Activated CD4-positive, CD25-positive, alpha-beta regulatory T cell (primary cell): ENCODE measurements around the gene PLAAT3.
"Not testable (repeated sequence)": the region's sequence is repeated elsewhere in the genome, so short reads cannot be mapped to it uniquely, and the experiment has no call there.

Experiments
- DNase-seq, 4 experiments: peaks; one replicate each; lab custom pipeline; 2025; lab: John Stamatoyannopoulos, UW

Gene PLAAT3

DNA sequence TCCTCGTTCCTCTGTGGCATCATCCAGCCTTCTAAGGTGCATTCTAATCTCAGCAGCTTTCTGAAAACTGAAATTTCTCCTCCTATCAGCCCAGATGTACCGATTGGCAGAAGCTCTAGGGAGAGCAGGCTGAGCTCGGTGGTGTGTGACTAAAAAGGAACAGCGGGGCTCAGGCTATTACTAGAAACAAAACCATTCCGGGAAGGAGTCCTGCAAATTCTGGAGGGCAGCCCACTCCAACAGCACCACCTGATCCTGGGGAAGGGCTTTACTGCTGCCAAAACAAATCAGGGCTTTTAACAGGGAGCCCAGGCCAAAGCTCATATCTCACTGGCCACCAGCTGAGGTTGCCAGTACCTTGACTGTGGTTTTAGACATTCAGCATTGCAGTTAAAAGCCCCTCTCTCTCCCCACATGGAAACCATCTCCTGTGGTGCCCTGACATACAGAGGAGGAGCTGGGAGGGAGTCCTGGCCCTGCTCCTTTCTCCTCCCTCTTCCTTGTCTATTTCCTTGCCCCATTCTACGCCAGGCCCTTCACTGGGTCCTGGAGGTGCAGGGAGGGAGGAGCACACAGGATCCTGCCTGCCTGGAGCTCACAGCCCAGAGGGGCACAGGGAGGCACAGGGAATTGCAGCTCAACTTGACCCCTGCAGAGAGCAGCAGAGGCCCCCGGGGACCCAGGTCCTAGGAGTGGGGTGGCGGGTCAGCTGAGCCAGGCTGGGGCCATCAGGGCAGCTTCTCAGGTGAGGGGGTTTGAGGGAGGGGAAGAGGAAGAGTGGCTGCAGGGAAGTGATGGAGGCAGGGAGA lies 76.7 kb downstream of the PLAAT3 start:
- no peak for DNase-seq

DNA sequence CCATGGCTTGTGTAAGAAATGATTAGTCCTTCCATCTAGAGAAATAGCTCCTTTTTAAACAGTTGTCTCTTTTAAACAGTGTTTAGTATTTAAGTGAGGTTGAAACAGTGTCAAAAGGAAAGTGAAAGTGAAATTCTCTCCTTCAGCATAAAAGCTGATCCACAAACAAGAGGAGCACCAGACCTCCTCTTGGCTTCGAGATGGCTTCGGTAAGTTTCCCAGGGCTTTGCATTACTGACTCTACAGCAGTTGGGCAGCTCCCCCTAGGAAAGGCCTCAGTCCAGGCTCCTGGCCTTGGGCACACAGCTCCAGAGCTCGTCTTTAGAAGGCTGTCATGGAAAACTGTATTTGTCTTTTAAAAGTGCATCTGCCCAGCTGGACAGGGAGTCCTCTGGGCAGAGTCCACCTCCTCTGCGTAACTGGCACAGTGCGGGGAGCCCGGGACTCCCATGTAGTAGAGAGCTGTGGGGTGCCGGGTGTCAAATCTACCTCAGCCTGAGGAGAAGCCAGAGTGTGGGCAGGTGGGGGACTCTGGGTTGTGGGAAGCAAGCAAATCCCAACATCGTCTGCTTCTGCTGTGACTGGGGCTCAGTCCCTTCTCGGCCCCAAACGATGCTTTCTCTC lies 77.5 kb downstream of the PLAAT3 start, which contains the start of gene PLAAT4:
TSS of gene PLAAT4 (plus strand) at position 140 of the 624 bp plus-strand sequence. CDS start at position 201, 61 bp downstream.
- DNase-seq: peak in 1 of 4 experiments; percentile 9

DNA sequence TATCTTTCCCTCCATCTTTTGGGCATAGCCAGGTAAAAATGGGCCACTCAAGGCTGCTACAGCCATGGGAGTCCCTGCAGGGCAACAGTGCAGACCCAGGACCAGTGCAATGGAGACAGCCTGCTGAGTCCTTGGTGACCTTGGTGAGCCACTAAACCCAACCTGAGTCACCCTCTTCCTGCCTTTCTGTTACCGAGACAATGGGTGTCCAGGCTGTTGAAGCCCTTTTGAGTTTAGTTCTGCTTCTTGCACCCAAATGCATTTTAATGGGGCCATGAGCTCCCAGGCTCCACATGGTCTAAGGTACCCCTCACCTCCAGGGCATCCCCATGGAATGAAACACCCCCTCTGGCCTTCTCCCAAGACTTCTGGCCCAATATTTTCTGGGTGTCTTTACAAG lies 78.5 kb downstream of the PLAAT3 start:
- DNase-seq: no peak

DNA sequence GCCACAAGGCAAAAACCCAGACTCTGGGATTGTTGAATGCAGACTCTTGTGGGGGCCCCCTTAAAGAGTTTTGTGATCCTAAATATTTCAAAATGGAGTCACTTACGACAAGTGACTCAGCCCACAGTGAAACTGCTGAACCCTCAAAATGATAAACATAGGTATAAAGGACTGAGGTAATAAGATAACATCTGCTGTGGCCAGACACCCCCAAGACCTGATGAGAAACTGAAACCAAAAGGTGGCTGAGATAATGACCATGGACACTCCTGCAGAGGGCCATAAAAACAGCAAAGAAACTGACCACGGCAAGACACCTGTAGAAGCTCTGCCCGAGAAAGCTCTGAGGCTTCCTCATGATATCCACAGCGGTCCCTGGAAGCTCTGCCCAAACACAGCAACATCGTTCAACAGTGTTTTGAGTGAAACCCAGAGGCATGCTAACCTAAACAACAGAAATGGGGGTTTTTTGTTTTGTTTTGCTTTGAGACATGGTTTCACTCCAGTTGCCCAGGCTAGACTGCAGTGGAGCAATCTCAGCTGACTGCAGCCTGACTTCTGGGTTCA lies 79.3 kb downstream of the PLAAT3 start:
- no peak for DNase-seq

DNA sequence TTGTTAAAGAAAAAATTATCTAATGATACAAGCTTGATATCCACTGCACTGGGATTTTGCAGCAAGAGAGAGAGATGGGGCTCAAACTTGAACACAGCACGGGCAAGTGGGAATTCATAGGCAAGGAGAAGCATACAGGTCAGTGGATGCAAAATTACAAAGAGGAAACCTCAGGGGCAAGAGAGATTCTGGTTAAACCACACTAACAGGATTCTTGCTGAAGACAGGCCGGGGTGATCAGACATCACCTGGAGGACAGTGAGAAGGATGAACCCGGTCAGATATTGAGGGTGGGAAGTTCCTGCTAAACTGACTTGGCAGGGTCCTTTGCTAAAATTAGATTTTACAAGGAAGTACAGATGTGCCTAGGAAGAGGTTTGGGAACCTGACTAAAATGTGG lies 80.2 kb downstream of the PLAAT3 start:
- no peak for DNase-seq

DNA sequence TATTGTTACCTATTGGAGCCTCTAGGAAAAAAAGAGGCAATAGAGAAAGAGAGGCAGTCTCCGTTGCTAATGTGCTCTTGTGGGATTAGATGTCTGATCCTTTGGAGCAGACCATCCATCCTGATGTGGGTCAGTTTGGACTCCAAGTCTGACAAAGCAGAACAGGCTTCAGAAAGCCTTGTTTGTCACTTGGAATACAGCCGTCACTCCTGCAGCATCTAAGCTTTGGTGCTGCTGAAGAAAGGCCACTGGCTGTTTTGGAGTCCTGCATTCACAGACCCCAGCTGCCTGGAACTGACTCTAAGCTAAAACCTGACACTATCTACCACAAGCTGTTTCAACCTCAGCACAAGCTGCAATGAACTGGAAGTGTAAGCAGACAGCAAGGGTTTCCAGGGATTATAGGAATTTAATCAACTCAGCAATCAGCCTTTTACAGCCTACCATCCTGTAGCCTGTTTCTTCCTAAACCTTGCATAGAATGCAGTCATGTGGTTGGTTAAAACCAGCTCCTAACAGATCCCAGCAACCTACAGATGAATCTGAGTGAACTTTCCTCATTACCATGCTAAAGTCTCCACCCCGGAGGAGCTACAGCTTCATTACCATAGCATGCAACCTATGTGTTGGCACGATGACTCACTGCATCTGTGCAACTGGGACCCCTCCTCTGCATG lies 81.3 kb downstream of the PLAAT3 start:
- DNase-seq: no peak

DNA sequence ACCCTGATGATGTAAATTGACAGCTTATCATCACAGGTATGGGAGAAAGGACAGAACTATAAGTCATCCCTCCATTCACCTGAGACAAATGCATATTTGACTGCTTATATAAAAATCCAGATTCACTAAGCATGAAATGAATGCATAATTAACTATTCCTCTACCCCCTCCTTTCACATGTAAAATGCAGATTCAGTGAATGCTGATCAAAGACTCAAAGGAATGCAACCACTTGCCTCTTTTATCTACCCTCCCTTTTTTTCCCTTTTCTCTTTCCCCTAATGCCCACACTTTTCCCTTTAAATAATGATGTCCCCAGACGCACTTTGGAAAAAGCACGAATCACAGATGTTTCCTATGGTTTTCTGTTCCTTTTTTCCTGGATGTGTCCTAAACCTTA lies 82.1 kb downstream of the PLAAT3 start:
- no peak for DNase-seq

DNA sequence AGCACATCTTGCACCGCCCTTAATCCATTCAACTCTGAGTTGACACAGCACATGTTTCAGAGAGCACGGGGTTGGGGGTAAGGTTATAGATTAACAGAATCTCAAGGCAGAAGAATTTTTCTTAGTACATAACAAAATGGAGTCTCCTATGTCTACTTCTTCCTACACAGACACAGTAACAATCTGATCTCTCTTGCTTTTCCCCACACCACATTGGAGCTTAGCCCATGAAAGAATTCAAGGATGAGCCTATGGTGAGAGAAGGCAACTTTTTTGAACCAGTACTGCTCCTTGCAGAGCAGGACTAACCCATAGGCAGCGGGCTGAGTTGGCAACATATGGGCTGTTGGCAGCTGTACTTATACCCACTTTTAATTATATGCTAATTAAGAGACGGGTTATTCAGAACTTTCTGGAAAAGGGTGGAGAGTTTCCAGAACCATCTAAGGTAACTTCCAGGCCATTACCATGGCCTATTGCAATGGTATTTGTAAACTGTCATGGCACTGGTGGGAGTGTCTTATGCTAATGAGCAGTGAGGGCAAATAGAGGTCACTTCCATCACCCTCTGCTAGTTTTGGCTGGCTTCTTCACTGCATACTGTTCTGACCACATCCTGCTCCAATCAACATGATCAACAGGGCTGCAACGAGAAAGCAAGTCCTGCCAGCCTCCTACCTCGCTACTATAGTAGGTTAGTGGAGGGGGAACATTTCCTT lies 83.0 kb downstream of the PLAAT3 start:
- DNase-seq: peak in 2 of 4 experiments; percentile 46 to 47

DNA sequence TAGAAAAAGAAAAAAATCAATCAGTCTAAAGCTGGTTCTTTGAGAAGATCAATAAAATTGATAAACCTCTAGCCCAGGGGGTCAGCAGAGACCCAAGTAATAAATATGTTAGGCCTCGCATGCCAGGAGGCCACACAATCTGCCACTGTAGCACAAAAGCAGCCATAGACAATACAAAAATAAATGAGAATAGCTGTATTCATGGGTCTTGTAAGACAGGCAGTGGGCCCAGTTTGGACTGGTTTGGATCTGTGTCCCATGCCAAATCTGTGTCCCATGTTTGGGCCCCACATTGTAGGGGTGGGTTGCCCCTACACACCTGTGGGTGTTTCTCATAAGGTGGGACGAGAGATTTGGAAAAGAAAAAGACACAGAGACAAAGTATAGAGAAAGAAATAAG lies 84.2 kb downstream of the PLAAT3 start:
- DNase-seq: no peak

DNA sequence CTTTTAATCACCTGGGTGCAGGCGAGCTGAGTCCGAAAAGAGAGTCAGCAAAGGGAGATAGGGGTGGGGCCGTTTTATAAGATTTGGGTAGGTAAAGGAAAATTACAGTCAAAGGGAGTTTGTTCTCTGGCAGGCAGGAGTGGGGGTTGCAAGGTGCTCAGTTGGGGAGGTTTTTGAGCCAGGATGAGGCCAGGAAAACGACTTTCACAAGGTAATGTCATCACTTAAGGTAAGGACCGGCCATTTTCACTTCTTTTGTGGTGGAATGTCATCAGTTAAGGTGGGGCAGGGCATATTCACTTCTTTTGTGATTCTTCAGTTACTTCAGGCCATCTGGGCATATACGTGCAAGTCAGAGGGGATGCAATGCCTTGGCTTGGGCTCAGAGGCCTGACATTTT lies 84.9 kb downstream of the PLAAT3 start:
- DNase-seq: not testable (repeated sequence)

DNA sequence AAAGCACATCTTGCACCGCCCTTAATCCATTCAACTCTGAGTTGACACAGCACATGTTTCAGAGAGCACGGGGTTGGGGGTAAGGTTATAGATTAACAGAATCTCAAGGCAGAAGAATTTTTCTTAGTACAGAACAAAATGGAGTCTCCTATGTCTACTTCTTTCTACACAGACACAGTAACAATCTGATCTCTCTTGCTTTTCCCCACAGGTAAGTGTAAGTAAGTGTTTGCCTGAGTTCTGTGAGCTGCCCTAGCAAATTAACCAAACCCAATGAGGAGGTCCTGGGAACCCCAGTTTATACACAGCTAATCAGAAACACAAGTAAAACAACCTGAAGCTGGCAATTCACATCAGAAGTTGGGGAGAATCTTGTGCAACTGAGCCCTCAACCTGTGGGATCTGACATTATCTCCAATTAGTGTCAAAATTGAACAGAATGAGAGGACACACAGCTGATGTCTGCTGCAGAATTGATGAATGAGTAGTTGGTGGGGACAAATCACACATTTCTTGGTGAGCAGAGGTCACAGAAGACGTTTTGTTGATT lies 85.4 kb downstream of the PLAAT3 start:
- DNase-seq: not testable (repeated sequence)

DNA sequence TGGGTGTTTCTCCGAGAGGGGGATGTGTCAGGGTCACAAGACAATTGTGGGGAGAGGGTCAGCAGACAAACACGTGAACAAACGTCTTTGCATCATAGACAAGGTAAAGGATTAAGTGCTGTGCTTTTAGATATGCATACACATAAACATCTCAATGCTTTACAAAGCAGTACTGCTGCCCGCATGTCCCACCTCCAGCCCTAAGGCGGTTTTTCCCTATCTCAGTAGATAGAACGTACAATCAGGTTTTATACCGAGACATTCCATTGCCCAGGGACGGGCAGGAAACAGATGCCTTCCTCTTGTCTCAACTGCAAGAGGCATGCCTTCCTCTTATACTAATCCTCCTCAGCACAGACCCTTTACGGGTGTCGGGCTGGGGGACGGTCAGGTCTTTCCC lies 86.1 kb downstream of the PLAAT3 start:
- DNase-seq: not testable (repeated sequence)

DNA sequence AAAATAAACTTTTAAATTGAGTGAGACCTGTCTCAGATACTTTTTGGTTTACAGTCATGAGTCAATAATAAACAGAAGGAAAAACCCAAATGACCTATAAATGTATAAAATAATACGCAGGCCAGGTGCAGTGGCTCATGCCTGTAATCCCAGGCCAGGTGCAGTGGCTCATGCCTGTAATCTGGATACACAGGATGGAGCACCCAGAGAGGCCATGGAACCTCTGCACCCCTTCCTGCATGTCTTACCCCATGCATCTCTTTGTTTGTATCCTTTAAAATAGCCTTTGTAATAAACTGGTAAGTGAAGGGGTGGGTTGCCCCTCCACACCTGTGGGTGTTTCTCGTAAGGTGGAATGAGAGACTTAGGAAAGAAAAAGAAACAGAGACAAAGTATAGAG lies 86.6 kb downstream of the PLAAT3 start:
- DNase-seq: no peak
